ENCODE results near the gene TANGO2.

DNA sequence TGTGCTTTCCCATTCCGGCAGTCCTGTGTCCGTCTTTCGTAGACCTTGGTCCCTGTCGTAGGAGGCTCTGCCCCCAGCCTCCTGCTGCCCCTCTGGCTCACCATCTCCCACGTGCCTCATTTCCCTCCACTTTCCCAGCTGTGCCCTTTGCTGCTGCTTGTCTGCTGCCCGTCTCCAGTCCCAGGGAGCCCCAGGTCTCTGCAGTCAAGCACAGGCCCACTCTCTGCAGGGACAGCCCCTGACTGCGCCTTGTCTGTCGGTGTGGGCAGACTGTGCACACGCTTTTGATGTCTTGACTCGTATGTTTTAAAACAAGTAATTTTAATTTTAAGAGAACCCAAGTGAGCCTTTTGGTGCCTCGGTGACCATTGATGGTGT, 71.6 kb downstream of the TANGO2 start:
- TF ChIP-seq, protein P1, sequence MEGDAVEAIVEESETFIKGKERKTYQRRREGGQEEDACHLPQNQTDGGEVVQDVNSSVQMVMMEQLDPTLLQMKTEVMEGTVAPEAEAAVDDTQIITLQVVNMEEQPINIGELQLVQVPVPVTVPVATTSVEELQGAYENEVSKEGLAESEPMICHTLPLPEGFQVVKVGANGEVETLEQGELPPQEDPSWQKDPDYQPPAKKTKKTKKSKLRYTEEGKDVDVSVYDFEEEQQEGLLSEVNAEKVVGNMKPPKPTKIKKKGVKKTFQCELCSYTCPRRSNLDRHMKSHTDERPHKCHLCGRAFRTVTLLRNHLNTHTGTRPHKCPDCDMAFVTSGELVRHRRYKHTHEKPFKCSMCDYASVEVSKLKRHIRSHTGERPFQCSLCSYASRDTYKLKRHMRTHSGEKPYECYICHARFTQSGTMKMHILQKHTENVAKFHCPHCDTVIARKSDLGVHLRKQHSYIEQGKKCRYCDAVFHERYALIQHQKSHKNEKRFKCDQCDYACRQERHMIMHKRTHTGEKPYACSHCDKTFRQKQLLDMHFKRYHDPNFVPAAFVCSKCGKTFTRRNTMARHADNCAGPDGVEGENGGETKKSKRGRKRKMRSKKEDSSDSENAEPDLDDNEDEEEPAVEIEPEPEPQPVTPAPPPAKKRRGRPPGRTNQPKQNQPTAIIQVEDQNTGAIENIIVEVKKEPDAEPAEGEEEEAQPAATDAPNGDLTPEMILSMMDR (IDR thresholded peaks at IDR 0.05) = no peak
- TF ChIP-seq EZH2 (IDR thresholded peaks at IDR 0.05; ENCODE audit: borderline replicate concordance, insufficient read depth, low read depth, low read length, poor library complexity, severe bottlenecking) = no peak

Measured in B cell (primary cell).